H1 (cell line): Measurements from ENCODE around the gene CLDN4. TPM values are rescaled to one million over a fixed set of nuclear protein-coding genes. Genes with fewer than 3 reads are reported as not detected.

Experiments used
- CTCF ChIA-PET: fragments of 300-600 bp; sonication (Branson Sonifier 250); formaldehyde crosslinking; loops from one replicate; lab custom pipeline; 2021; ENCODE audit not compliant: partially characterized antibody; lab: Charles Lee
- POLR2A ChIA-PET: fragments of 300-600 bp; sonication (Branson Sonifier 250); formaldehyde crosslinking; loops from one replicate; lab custom pipeline; 2021; ENCODE audit warnings: inconsistent platforms; ENCODE audit not compliant: partially characterized antibody; lab: Charles Lee
- DNase-seq, 2 experiments: peaks; one replicate each; pipeline versions ENCODE4 v3.0.0 to v3.0.0-alpha.2; 2010 to 2022; ENCODE audit warnings: low spot score in 2 of 2, low read depth in 1 of 2, mixed read lengths in 1 of 2
- FAIRE-seq: peaks from 2 replicates; lab custom pipeline; 2011; peaks lifted over from hg19 to GRCh38; lab: Jason Lieb, UNC
- H2AFZ ChIP-seq: 2 replicates; pipeline ENCODE4 v1.8.1; 2012; ENCODE audit warnings: low read length, inconsistent platforms
- H2AK5ac ChIP-seq: 2 replicates; pipeline ENCODE4 v1.6.1; 2013; ENCODE audit warnings: low read depth, low read length
- H2BK120ac ChIP-seq: replicated peaks from 2 replicates; pipeline ENCODE3; 2013; ENCODE audit warnings: low read depth, low read length, inconsistent platforms
- H2BK12ac ChIP-seq: 2 replicates; pipeline ENCODE4 v1.6.1; 2013; ENCODE audit warnings: low read depth, low read length
- H2BK15ac ChIP-seq: 2 replicates; pipeline ENCODE4 v1.6.1; 2013; ENCODE audit warnings: low read length
- H2BK20ac ChIP-seq: 2 replicates; pipeline ENCODE4 v1.6.1; 2013; ENCODE audit warnings: low read length
- H2BK5ac ChIP-seq: 2 replicates; pipeline ENCODE4 v1.6.1; 2013; ENCODE audit warnings: low read depth, low read length
- H3K14ac ChIP-seq: 2 replicates; pipeline ENCODE4 v1.6.1; 2013; ENCODE audit warnings: inconsistent platforms; ENCODE audit not compliant: insufficient read length
- H3K18ac ChIP-seq: 2 replicates; pipeline ENCODE4 v1.6.1; 2013; ENCODE audit warnings: low read length; ENCODE audit errors: extremely low read depth
- H3K23ac ChIP-seq: 2 replicates; pipeline ENCODE4 v1.6.1; 2013; ENCODE audit warnings: inconsistent platforms; ENCODE audit not compliant: insufficient read length
- H3K23me2 ChIP-seq: 2 replicates; pipeline ENCODE4 v1.6.1; 2013; ENCODE audit warnings: low read depth, low read length
- H3K27ac ChIP-seq: 2 replicates; pipeline ENCODE4 v1.6.1; 2011; ENCODE audit warnings: low read depth, low read length, inconsistent platforms
- H3K27me3 ChIP-seq, 4 experiments: replicated peaks in 1 of 4; 1 replicate in 1 of 4; 2 replicates in 3 of 4; pipeline versions ENCODE4 v1.6.1 to v1.8.1; 2011 to 2013; ENCODE audit warnings: low read length in 3 of 4, mild to moderate bottlenecking in 3 of 4, inconsistent platforms in 2 of 4, mixed read lengths in 2 of 4, moderate library complexity in 1 of 4; ENCODE audit not compliant: control insufficient read depth in 3 of 4, insufficient read depth in 3 of 4; ENCODE audit errors: extremely low read depth in 1 of 4
- H3K36me3 ChIP-seq, 4 experiments: 2 replicates each; pipeline versions ENCODE4 v1.6.1 to v1.8.1; 2011 to 2013; ENCODE audit warnings: mild to moderate bottlenecking in 4 of 4, low read length in 3 of 4, moderate library complexity in 2 of 4, control low read depth in 1 of 4, inconsistent platforms in 1 of 4; ENCODE audit not compliant: insufficient read depth in 4 of 4, control insufficient read depth in 2 of 4
- H3K4ac ChIP-seq: replicated peaks from 2 replicates; pipeline ENCODE3; 2013; ENCODE audit warnings: low read length, low read depth, mixed read lengths, inconsistent platforms; ENCODE audit not compliant: insufficient read length
- H3K4me1 ChIP-seq, 4 experiments: replicated peaks in 1 of 4; 1 replicate in 1 of 4; 2 replicates in 3 of 4; pipeline versions ENCODE4 v1.6.1 to v1.8.1; 2011 to 2013; ENCODE audit warnings: low read length in 3 of 4, inconsistent platforms in 2 of 4, mixed read lengths in 1 of 4; ENCODE audit not compliant: insufficient read depth in 4 of 4, control insufficient read depth in 3 of 4
- H3K4me2 ChIP-seq, 2 experiments: 2 replicates each; pipeline versions ENCODE4 v1.6.1 to v1.8.1; 2011 to 2013; ENCODE audit warnings: low read depth in 2 of 2, low read length in 2 of 2, control low read depth in 1 of 2, inconsistent platforms in 1 of 2, mild to moderate bottlenecking in 1 of 2; ENCODE audit not compliant: insufficient read depth in 1 of 2
- H3K4me3 ChIP-seq, 4 experiments: fragments of 200-600, 300-600 bp in 1 of 4; sonication (generic), shearing (Covaris generic), sonication (Bioruptor Twin) in 1 of 4; 2 replicates each; pipeline versions ENCODE4 v1.5.1 to v1.8.1; 2011 to 2016; ENCODE audit warnings: low read length in 4 of 4, low read depth in 3 of 4, control low read depth in 2 of 4, inconsistent platforms in 2 of 4, mild to moderate bottlenecking in 2 of 4, mixed read lengths in 1 of 4, moderate library complexity in 1 of 4; ENCODE audit not compliant: insufficient read depth in 2 of 4; ENCODE audit errors: extremely low read depth in 1 of 4
- H3K56ac ChIP-seq: replicated peaks from 2 replicates; pipeline ENCODE3; 2013; ENCODE audit warnings: low read depth, mild to moderate bottlenecking, mixed read lengths, low read length, inconsistent platforms; ENCODE audit not compliant: insufficient read length
- H3K79me1 ChIP-seq: 2 replicates; pipeline ENCODE4 v1.6.1; 2013; ENCODE audit warnings: low read depth, low read length, control low read depth
- H3K79me2 ChIP-seq, 2 experiments: 2 replicates each; pipeline versions ENCODE4 v1.6.1 to v1.8.1; 2012 to 2013; ENCODE audit warnings: low read length in 2 of 2, mild to moderate bottlenecking in 2 of 2, inconsistent platforms in 1 of 2; ENCODE audit not compliant: insufficient read depth in 2 of 2, control insufficient read depth in 1 of 2
- H3K9ac ChIP-seq, 4 experiments: replicated peaks in 1 of 4; 1 replicate in 1 of 4; 2 replicates in 3 of 4; pipeline versions ENCODE4 v1.6.1 to v1.8.1; 2011 to 2013; ENCODE audit warnings: low read depth in 3 of 4, low read length in 3 of 4, control low read depth in 2 of 4, mild to moderate bottlenecking in 2 of 4, moderate library complexity in 2 of 4, inconsistent platforms in 1 of 4; ENCODE audit errors: extremely low read depth in 1 of 4
- H3K9me3 ChIP-seq, 2 experiments: 2 replicates each; pipeline versions ENCODE4 v1.6.1 to v1.8.1; 2012 to 2013; ENCODE audit warnings: mild to moderate bottlenecking in 2 of 2, moderate library complexity in 2 of 2, control low read depth in 1 of 2, inconsistent platforms in 1 of 2, low read depth in 1 of 2, low read length in 1 of 2, mixed read lengths in 1 of 2; ENCODE audit not compliant: insufficient read depth in 2 of 2
- H4K20me1 ChIP-seq, 2 experiments: replicated peaks in 1 of 2; 2 replicates each; pipeline versions ENCODE3 to v1.8.1; 2011 to 2013; ENCODE audit warnings: inconsistent platforms in 2 of 2, low read length in 2 of 2, mild to moderate bottlenecking in 1 of 2; ENCODE audit not compliant: insufficient read depth in 2 of 2, control insufficient read depth in 1 of 2
- H4K5ac ChIP-seq: 2 replicates; pipeline ENCODE4 v1.6.1; 2013; ENCODE audit warnings: low read length, low read depth, mixed read lengths, inconsistent platforms; ENCODE audit not compliant: insufficient read length
- H4K8ac ChIP-seq: 2 replicates; pipeline ENCODE4 v1.8.0; 2013; ENCODE audit warnings: mild to moderate bottlenecking, moderate library complexity, low read length, inconsistent platforms; ENCODE audit not compliant: insufficient read depth; ENCODE audit errors: extremely low read depth
- H4K91ac ChIP-seq: replicated peaks from 2 replicates; pipeline ENCODE3; 2013; ENCODE audit warnings: low read length, mixed read lengths, inconsistent platforms; ENCODE audit not compliant: insufficient read length
- POLR2AphosphoS5 ChIP-seq: IDR thresholded peaks from 2 replicates; pipeline ENCODE4 v1.6.1; 2011; ENCODE audit warnings: low read depth, low read length
- YY1 ChIP-seq: IDR thresholded peaks from 2 replicates; pipeline ENCODE4 v1.6.1; 2011; ENCODE audit warnings: low read depth, mild to moderate bottlenecking, low read length
- WGBS, 2 experiments: shearing (Covaris generic) in 1 of 2; methylation state at CpG; one replicate each; pipeline versions ENCODE4 v1.1.6 to v1.1.7; 2013 to 2015; ENCODE audit warnings: low lambda C conversion rate in 2 of 2, mixed read lengths in 2 of 2, inconsistent platforms in 1 of 2, low coverage in 1 of 2, missing lambda C conversion rate in 1 of 2; ENCODE audit not compliant: insufficient replicate concordance in 2 of 2, insufficient coverage in 1 of 2, insufficient read length in 1 of 2; ENCODE audit errors: extremely low coverage in 1 of 2, missing lambda C conversion rate in 1 of 2; 5-methylcytosine and 5-hydroxymethylcytosine counted together
- polyA plus RNA-seq, 7 experiments: library from polyadenylated mRNA; depleted of rRNA in 3 of 7; stranded (reverse) in 5 of 7; unstranded in 2 of 7; fragments of >200 nt in 5 of 7; fragments of 200-250 nt in 2 of 7; gene quantifications; 1 replicate in 5 of 7; 2 replicates in 1 of 7; 4 replicates in 1 of 7; pipeline versions ENCODE4 v1.2.1 to v1.2.3, GENCODE V29; 2011 to 2013; ENCODE audit warnings: missing spikeins in 2 of 7, mixed read lengths in 2 of 7
- total RNA-seq: library from RNA; stranded (reverse); fragmentation: NEBNext Ultra II Directional; extraction: Animal tissue kit (Norgen Biotek cat#: 25700); gene quantifications from 2 replicates; pipeline ENCODE4 v1.2.1, GENCODE V29; 2021
- TF ChIP-seq, protein P1 (sequence below): IDR thresholded peaks from 2 replicates; pipeline ENCODE4 v1.6.1; 2012; ENCODE audit warnings: low read length, inconsistent platforms
- TF ChIP-seq, protein P2 (sequence below), 3 experiments: IDR thresholded peaks; 1 replicate in 2 of 3; 2 replicates in 1 of 3; pipeline versions ENCODE4 v1.5.1 to v1.6.1; 2011; ENCODE audit warnings: low read length in 3 of 3, mild to moderate bottlenecking in 3 of 3, inconsistent platforms in 2 of 3, low read depth in 1 of 3, moderate library complexity in 1 of 3; ENCODE audit not compliant: insufficient read depth in 1 of 3; ENCODE audit errors: control extremely low read depth in 1 of 3
- TF ChIP-seq, protein P3 (sequence below): IDR thresholded peaks from 2 replicates; pipeline ENCODE4 v1.6.1; 2011; ENCODE audit warnings: low read depth, mild to moderate bottlenecking, low read length; ENCODE audit not compliant: insufficient read depth

Gene CLDN4
- total and polyA plus RNA-seq, 2 of the 8 experiments (the other 6 are each of a cell fraction or from before 2014, with no cell fraction given) = 28.0 to 69.3 TPM

DNA sequence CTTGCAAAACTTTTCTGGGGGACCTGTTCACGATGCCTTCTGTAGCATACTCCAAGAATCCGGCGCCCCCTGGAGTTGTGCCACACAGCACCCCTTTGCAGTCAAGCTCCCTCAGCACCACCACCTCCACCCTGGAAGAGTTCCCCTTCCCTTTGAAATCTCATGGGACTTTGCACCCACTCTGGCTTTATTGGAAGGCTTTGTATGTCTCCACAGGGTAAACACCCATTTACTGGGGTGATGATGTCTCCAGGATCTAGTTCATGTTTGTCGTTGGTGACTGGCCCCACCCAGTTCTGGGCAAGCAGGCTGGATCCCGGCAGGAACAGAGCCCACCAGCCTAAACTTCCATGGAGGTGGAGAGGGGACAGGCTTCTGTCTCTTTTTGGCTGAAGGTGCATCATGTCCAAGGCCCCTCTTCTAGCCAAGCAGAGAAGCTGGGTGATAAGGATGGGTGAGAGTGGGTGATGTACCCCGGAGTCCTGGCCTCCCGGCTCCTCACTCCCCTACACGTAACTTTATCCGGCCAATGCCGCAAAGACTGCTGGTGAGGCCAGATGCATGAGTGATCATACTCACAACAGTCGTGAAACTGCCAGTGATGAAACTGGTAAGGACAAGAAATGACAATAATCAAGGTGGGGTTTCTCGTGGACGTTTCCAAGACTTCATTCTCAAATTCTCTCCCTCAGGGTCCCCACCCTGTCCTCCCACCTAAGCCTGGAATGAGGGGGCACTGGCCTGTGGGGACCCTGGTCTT, 695 bp upstream of the CLDN4 start:
- Histone ChIP-seq H3K9ac (peak overlapping the region in 2 of 4 experiments; percentile 52 to 58; a peak in 4 of 7 replicates), H3K23me2 (peaks cover 17% of the 10 kb centered on the region; the same call in 1 of the 2 replicates), H3K18ac (peak overlapping the region; percentile 84), H3K23ac (no peak overlapping the region), H3K4ac (peak overlapping the region; percentile 57), H3K4me1 (peaks cover 22 to 56% (median 43%) of the 10 kb centered on the region in 4 experiments), H2AFZ (no peak overlapping the region), H2BK120ac (peak overlapping the region; percentile 80), H3K36me3 (no peaks in the 10 kb centered on the region; a peak in 1 of 8 replicates), H2BK15ac (peak overlapping the region; percentile 75; the same call in 1 of the 2 replicates), H2BK20ac (peak overlapping the region; percentile 99), H3K4me2 (peak overlapping the region; percentile 63 to 82), H3K79me1 (peaks cover 5% of the 10 kb centered on the region; the same call in 1 of the 2 replicates), H4K91ac (peak overlapping the region; percentile 94), H3K56ac (peak overlapping the region; percentile 62), H4K5ac (peak overlapping the region; percentile 69), H3K4me3 (peak overlapping the region in 3 of 4 experiments; percentile 59 to 63 (median 60); a peak in 3 of 8 replicates), H2AK5ac (peak overlapping the region; percentile 84), H3K27ac (peak overlapping the region; percentile 42), H2BK5ac (peak overlapping the region; percentile 92), H3K79me2 (no peaks in the 10 kb centered on the region; a peak in 1 of 4 replicates)
- POLR2A ChIA-PET = interaction anchor here (0.6 to 6.8 kb wide), 9 partner anchors 8 to 204 kb away, joined by 3 to 96 read pairs (median 8); partner anchors contain the start of genes ABHD11 and METTL27
- DNase-seq (no peak), FAIRE-seq (no peak)
- WGBS, 2 experiments = 72% methylated on average over 13 of the region's 13 CpGs; no CpG with 5 or more reads in 1 of the 2 experiments
- TF ChIP-seq, protein P1, sequence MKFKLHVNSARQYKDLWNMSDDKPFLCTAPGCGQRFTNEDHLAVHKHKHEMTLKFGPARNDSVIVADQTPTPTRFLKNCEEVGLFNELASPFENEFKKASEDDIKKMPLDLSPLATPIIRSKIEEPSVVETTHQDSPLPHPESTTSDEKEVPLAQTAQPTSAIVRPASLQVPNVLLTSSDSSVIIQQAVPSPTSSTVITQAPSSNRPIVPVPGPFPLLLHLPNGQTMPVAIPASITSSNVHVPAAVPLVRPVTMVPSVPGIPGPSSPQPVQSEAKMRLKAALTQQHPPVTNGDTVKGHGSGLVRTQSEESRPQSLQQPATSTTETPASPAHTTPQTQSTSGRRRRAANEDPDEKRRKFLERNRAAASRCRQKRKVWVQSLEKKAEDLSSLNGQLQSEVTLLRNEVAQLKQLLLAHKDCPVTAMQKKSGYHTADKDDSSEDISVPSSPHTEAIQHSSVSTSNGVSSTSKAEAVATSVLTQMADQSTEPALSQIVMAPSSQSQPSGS = 0 out of 2 replicates have a peak, but pooled peaks have one; percentile 39
- TF ChIP-seq, protein P2, sequence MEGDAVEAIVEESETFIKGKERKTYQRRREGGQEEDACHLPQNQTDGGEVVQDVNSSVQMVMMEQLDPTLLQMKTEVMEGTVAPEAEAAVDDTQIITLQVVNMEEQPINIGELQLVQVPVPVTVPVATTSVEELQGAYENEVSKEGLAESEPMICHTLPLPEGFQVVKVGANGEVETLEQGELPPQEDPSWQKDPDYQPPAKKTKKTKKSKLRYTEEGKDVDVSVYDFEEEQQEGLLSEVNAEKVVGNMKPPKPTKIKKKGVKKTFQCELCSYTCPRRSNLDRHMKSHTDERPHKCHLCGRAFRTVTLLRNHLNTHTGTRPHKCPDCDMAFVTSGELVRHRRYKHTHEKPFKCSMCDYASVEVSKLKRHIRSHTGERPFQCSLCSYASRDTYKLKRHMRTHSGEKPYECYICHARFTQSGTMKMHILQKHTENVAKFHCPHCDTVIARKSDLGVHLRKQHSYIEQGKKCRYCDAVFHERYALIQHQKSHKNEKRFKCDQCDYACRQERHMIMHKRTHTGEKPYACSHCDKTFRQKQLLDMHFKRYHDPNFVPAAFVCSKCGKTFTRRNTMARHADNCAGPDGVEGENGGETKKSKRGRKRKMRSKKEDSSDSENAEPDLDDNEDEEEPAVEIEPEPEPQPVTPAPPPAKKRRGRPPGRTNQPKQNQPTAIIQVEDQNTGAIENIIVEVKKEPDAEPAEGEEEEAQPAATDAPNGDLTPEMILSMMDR (IDR thresholded peaks at IDR 0.05; ENCODE audit: control extremely low read depth in 1 of 3, insufficient read depth in 1 of 3, low read depth in 1 of 3, low read length in 3 of 3) = peak in 1 of 3 experiments; percentile 18; a peak in 1 of 4 replicates
- TF ChIP-seq POLR2AphosphoS5 = 0 out of 2 replicates have a peak, but pooled peaks have one; percentile 1
- TF ChIP-seq, protein P3, sequence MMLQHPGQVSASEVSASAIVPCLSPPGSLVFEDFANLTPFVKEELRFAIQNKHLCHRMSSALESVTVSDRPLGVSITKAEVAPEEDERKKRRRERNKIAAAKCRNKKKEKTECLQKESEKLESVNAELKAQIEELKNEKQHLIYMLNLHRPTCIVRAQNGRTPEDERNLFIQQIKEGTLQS = no peak
- no peak for TF ChIP-seq YY1
- TF ChIP-seq, all 59 proteins: peak for 3
- H3K14ac ChIP-seq = no peak overlapping the region
- peak overlapping the region; percentile 89 for H4K8ac ChIP-seq
- CTCF ChIA-PET = interaction anchor here (0.6 to 5.5 kb wide), 9 partner anchors 10 to 100 kb away, joined by 3 to 65 read pairs (median 6); partner anchors contain the start of genes CLDN3 and METTL27
- peaks cover 0 to 4% (median 0%) of the 10 kb centered on the region in 4 experiments; a peak in 2 of 7 replicates for H3K27me3 ChIP-seq
- H3K9me3 ChIP-seq = peaks cover 5 to 7% of the 10 kb centered on the region in 2 experiments; a peak in 2 of 4 replicates
- peak overlapping the region; percentile 97 for H2BK12ac ChIP-seq
- no peaks in the 10 kb centered on the region for H4K20me1 ChIP-seq
